SK-MEL-5 (cell line): ENCODE data around the gene ATP6V1C2. TPM values are rescaled to one million over a fixed set of nuclear protein-coding genes. Genes with fewer than 3 reads are reported as not detected.
A peak's percentile ranks its signal among the peaks of the same experiment; 100 is the strongest.
"Not testable (repeated sequence)": the region's sequence is repeated elsewhere in the genome, so short reads cannot be mapped to it uniquely, and the experiment has no call there.

Experiments used
- DNase-seq: peaks from one replicate; pipeline ENCODE4 v3.0.0-alpha.2; 2016; ENCODE audit warnings: low read depth, low spot score
- in situ Hi-C: cut with HindIII; loops from 2 replicates; pipeline ENCODE4 v1.10.0; 2016; ENCODE audit warnings: low sequenced_read_pairs, high pct_unique_total_duplicates, low pct_unique_long_range_greater_than_20kb
- total RNA-seq: library from RNA; depleted of rRNA; stranded (reverse); fragments of >200 nt; shearing (Covaris generic); gene quantifications from 2 replicates; pipeline ENCODE4 v1.2.3, GENCODE V29; 2014

The ATP6V1C2 gene
- total RNA-seq, 1 experiment from 2014 or later: 1.1 TPM

- DNase-seq: peak; percentile 23
- in situ Hi-C loops: no loop called here
Observed at GRCh38 chr2:10792660-10793400, 71.4 kb downstream of the ATP6V1C2 start.

GRCh38 chr2:10793816-10794215 lies 72.4 kb downstream of the ATP6V1C2 start:
- in situ Hi-C loops: no loop called here
- DNase-seq: no peak

- in situ Hi-C loops: no loop called here
- DNase-seq: no peak
Observed at GRCh38 chr2:10794876-10795275, 73.4 kb downstream of the ATP6V1C2 start.

- in situ Hi-C loops: no loop called here
Observed at GRCh38 chr2:10795508-10796046, 74.1 kb downstream of the ATP6V1C2 start.

GRCh38 chr2:10796703-10797102 lies 75.3 kb downstream of the ATP6V1C2 start:
- in situ Hi-C loops: no loop called here
- no peak for DNase-seq

More at GRCh38 chr2:10795508-10796046, 74.1 kb downstream of the ATP6V1C2 start:
- no peak for DNase-seq

- in situ Hi-C loops: no loop called here
- DNase-seq: peak; percentile 48
Observed at GRCh38 chr2:10798783-10799182, 77.4 kb downstream of the ATP6V1C2 start.

GRCh38 chr2:10800163-10800562 lies 78.7 kb downstream of the ATP6V1C2 start:
- DNase-seq: no peak
- in situ Hi-C loops: no loop called here

- in situ Hi-C loops: no loop called here
- no peak for DNase-seq
Observed at GRCh38 chr2:10802657-10803056, 81.2 kb downstream of the ATP6V1C2 start.

GRCh38 chr2:10805990-10806389 lies 84.6 kb downstream of the ATP6V1C2 start:
- in situ Hi-C loops, DNase-seq: not testable (repeated sequence)

- in situ Hi-C loops: no loop called here
Observed at GRCh38 chr2:10806543-10806942, 85.1 kb downstream of the ATP6V1C2 start.

GRCh38 chr2:10810202-10811161 lies 89.1 kb downstream of the ATP6V1C2 start:
- in situ Hi-C loops: no loop called here

More at GRCh38 chr2:10806543-10806942, 85.1 kb downstream of the ATP6V1C2 start:
- DNase-seq: no peak

GRCh38 chr2:10811517-10811916 lies 90.1 kb downstream of the ATP6V1C2 start:
- in situ Hi-C loops: no loop called here
- DNase-seq: no peak

More at GRCh38 chr2:10810202-10811161, 89.1 kb downstream of the ATP6V1C2 start:
- no peak for DNase-seq

- peak; percentile 98 for DNase-seq
- in situ Hi-C loops: no loop called here
Observed at GRCh38 chr2:10812362-10813162, 91.1 kb downstream of the ATP6V1C2 start, which contains the start of gene PDIA6. Gene PDIA6 (minus strand): TSS chr2:10812785. CDS start chr2:10812696, 89 bp downstream.

GRCh38 chr2:10813163-10814138 lies 92.0 kb downstream of the ATP6V1C2 start:
- DNase-seq, in situ Hi-C loops: not testable (repeated sequence)

- no peak for DNase-seq
- in situ Hi-C loops: no loop called here
Observed at GRCh38 chr2:10814142-10814541, 92.7 kb downstream of the ATP6V1C2 start.
